ENCODE results near the gene MSH5. TPM values are rescaled to one million over a fixed set of nuclear protein-coding genes. Genes with fewer than 3 reads are reported as not detected.

Gene MSH5
- total and polyA plus RNA-seq, 2 of the 13 experiments (the other 11 are each of a cell fraction or from before 2014, with no cell fraction given): 10.2 to 38.7 TPM

- TF ChIP-seq GMEB2 (CRISPR knock-in tag; IDR thresholded peaks at IDR 0.05; ENCODE audit: low read depth) (no peak), KLF9 (CRISPR knock-in tag; IDR thresholded peaks at IDR 0.05; ENCODE audit: low read depth) (peak; percentile 40; the same call in 1 of the 2 replicates), CHCHD3 (CRISPR knock-in tag; IDR thresholded peaks at IDR 0.05) (0 out of 2 replicates have a peak, but pooled peaks have one; percentile 59), MIER3 (CRISPR knock-in tag; IDR thresholded peaks at IDR 0.05; ENCODE audit: borderline replicate concordance) (peak; percentile 47; the same call in 1 of the 2 replicates), ZNF343 (CRISPR knock-in tag; IDR thresholded peaks at IDR 0.05) (peak; percentile 70; the same call in 1 of the 2 replicates), ZFP91 (CRISPR knock-in tag; IDR thresholded peaks at IDR 0.05; ENCODE audit: borderline replicate concordance) (peak; percentile 93), NRL (CRISPR knock-in tag; IDR thresholded peaks at IDR 0.05; ENCODE audit: borderline replicate concordance) (peak; percentile 59), ZNF224 (CRISPR knock-in tag; IDR thresholded peaks at IDR 0.05) (peak; percentile 80; the same call in 1 of the 2 replicates), RAD51 (IDR thresholded peaks at IDR 0.05; ENCODE audit: borderline replicate concordance) (no peak), FOXP1 (IDR thresholded peaks at IDR 0.05) (no peak), FOXP1 (CRISPR knock-in tag; IDR thresholded peaks at IDR 0.05) (0 out of 2 replicates have a peak, but pooled peaks have one; percentile 10), ZNF34 (CRISPR knock-in tag; IDR thresholded peaks at IDR 0.05; ENCODE audit: borderline replicate concordance) (peak; percentile 94; the same call in 1 of the 2 replicates), ZNF557 (CRISPR knock-in tag; IDR thresholded peaks at IDR 0.05) (peak; percentile 79; the same call in 1 of the 2 replicates), U2AF1 (optimal IDR thresholded peaks at IDR 0.05; ENCODE audit: low read depth, low read length) (no peak), ZNF563 (CRISPR knock-in tag; IDR thresholded peaks at IDR 0.05) (peak; percentile 80; the same call in 1 of the 2 replicates), ZNF562 (CRISPR knock-in tag; IDR thresholded peaks at IDR 0.05; ENCODE audit: borderline replicate concordance) (no peak), ZNF83 (CRISPR knock-in tag; IDR thresholded peaks at IDR 0.05; ENCODE audit: borderline replicate concordance) (peak; percentile 80; the same call in 1 of the 2 replicates), ZMYM2 (CRISPR knock-in tag; IDR thresholded peaks at IDR 0.05) (peak; percentile 93), ETV6 (CRISPR knock-in tag; conservative IDR thresholded peaks at IDR 0.05) (no peak; the same call in 1 of the 2 replicates), CENPT (CRISPR knock-in tag; IDR thresholded peaks at IDR 0.05; ENCODE audit: low read depth) (peak; percentile 89; the same call in 1 of the 2 replicates), ATF6 (CRISPR knock-in tag; conservative IDR thresholded peaks at IDR 0.05) (no peak), ZBTB43 (CRISPR knock-in tag; conservative IDR thresholded peaks at IDR 0.05) (peak; percentile 88), ZFP1 (CRISPR knock-in tag; IDR thresholded peaks at IDR 0.05) (no peak), CENPBD1 (CRISPR knock-in tag; IDR thresholded peaks at IDR 0.05; ENCODE audit: borderline replicate concordance, low read depth) (no peak; the same call in 1 of the 2 replicates)
These were observed 56.0 kb downstream of the MSH5 start, which contains the start of gene VARS1 (continued) for GRCh38 chr6:31795616-31796298.

Data from HepG2 (cell line).